OCI-LY1 (cell line): Measurements from ENCODE around the gene MPST.

ENCODE experiments used
- H2AFZ ChIP-seq: fragments of 200-600 bp; sonication (generic), shearing (Covaris generic); 2 replicates; pipeline ENCODE4 v1.6.0; 2014; ENCODE audit warnings: antibody characterized with exemption, mild to moderate bottlenecking, low read length
- H3F3A ChIP-seq: fragments of 200-600 bp; sonication (generic), shearing (Covaris generic); 2 replicates; pipeline ENCODE4 v1.6.0; 2014; ENCODE audit warnings: mild to moderate bottlenecking, antibody characterized with exemption, low read length, moderate library complexity; ENCODE audit not compliant: insufficient read depth
- H3K27ac ChIP-seq: fragments of 200-600 bp; sonication (generic); 2 replicates; pipeline ENCODE4 v1.5.1; 2014; ENCODE audit warnings: low read length, mixed run types, mild to moderate bottlenecking, low read depth; ENCODE audit not compliant: poor library complexity, severe bottlenecking
- H3K27me3 ChIP-seq: fragments of 200-600 bp; sonication (generic); 2 replicates; pipeline ENCODE4 v1.6.0; 2014; ENCODE audit warnings: antibody characterized with exemption, mild to moderate bottlenecking, low read length, moderate library complexity; ENCODE audit not compliant: insufficient read depth
- H3K36me3 ChIP-seq: fragments of 200-600 bp; sonication (generic); 2 replicates; pipeline ENCODE4 v1.6.1; 2014; ENCODE audit warnings: mild to moderate bottlenecking, antibody characterized with exemption, low read length, moderate library complexity, mixed read lengths; ENCODE audit not compliant: insufficient read depth
- H3K4me1 ChIP-seq: fragments of 200-600 bp; sonication (generic); 2 replicates; pipeline ENCODE4 v1.5.1; 2014; ENCODE audit warnings: mild to moderate bottlenecking, low read length, moderate library complexity; ENCODE audit not compliant: insufficient read depth, severe bottlenecking
- H3K4me2 ChIP-seq: fragments of 200-600 bp; sonication (generic), shearing (Covaris generic); 2 replicates; pipeline ENCODE4 v1.6.1; 2014; ENCODE audit warnings: low read length
- H3K4me3 ChIP-seq: fragments of 200-600 bp; sonication (generic); 2 replicates; pipeline ENCODE4 v1.5.1; 2014; ENCODE audit warnings: low read length, low read depth, mild to moderate bottlenecking, mixed read lengths; ENCODE audit not compliant: poor library complexity, severe bottlenecking
- H3K79me2 ChIP-seq: fragments of 200-600 bp; shearing (Covaris generic); 2 replicates; pipeline ENCODE4 v1.6.1; 2016; ENCODE audit warnings: mixed run types, low read length, mixed read lengths; ENCODE audit not compliant: insufficient read depth
- H3K9ac ChIP-seq: fragments of 200-600 bp; sonication (generic), shearing (Covaris generic); 2 replicates; pipeline ENCODE4 v1.6.1; 2014; ENCODE audit warnings: mild to moderate bottlenecking, low read length, mixed read lengths
- H3K9me2 ChIP-seq: fragments of 200-600 bp; sonication (generic), shearing (Covaris generic); 2 replicates; pipeline ENCODE4 v1.6.1; 2014; ENCODE audit warnings: low read depth, mild to moderate bottlenecking, low read length, mixed read lengths
- H3K9me3 ChIP-seq: fragments of 200-600 bp; shearing (Covaris generic); 2 replicates; pipeline ENCODE4 v1.6.1; 2014; ENCODE audit warnings: low read length, mixed read lengths
- H4K20me1 ChIP-seq: fragments of 200-600 bp; sonication (generic), shearing (Covaris generic); 2 replicates; pipeline ENCODE4 v1.6.0; 2016; ENCODE audit warnings: mild to moderate bottlenecking, low read length; ENCODE audit not compliant: insufficient read depth
- CTCF ChIP-seq: fragments of 200-600 bp; sonication (generic), shearing (Covaris generic); IDR thresholded peaks from 2 replicates; pipeline ENCODE4 v1.5.1; 2017; ENCODE audit warnings: mild to moderate bottlenecking, antibody characterized with exemption, low read length, moderate library complexity, mixed read lengths
- EZH2 ChIP-seq: fragments of 200-600 bp; sonication (generic), shearing (Covaris generic); IDR thresholded peaks from 2 replicates; pipeline ENCODE4 v1.8.0; 2017; ENCODE audit warnings: borderline replicate concordance, mixed run types, mild to moderate bottlenecking, antibody characterized with exemption, low read length, moderate library complexity, mixed read lengths

Gene MPST

GRCh38 chr22:37012956-37013355 is 6.6 kb upstream of the MPST start:
- H3F3A ChIP-seq = no peaks in the 10 kb centered on the region
- no peak overlapping the region for H3K4me3 ChIP-seq
- no peak for TF ChIP-seq CTCF
- no peak for TF ChIP-seq EZH2
- H3K79me2 ChIP-seq = no peaks in the 10 kb centered on the region
- H2AFZ ChIP-seq = no peak overlapping the region
- H3K9me2 ChIP-seq = no peaks in the 10 kb centered on the region
- no peak overlapping the region for H3K27ac ChIP-seq
- no peak overlapping the region for H3K9ac ChIP-seq
- H3K27me3 ChIP-seq = no peaks in the 10 kb centered on the region
- no peaks in the 10 kb centered on the region for H3K4me1 ChIP-seq
- no peak overlapping the region for H3K4me2 ChIP-seq
- H4K20me1 ChIP-seq = no peaks in the 10 kb centered on the region
- no peaks in the 10 kb centered on the region for H3K9me3 ChIP-seq
- no peaks in the 10 kb centered on the region for H3K36me3 ChIP-seq

DNA sequence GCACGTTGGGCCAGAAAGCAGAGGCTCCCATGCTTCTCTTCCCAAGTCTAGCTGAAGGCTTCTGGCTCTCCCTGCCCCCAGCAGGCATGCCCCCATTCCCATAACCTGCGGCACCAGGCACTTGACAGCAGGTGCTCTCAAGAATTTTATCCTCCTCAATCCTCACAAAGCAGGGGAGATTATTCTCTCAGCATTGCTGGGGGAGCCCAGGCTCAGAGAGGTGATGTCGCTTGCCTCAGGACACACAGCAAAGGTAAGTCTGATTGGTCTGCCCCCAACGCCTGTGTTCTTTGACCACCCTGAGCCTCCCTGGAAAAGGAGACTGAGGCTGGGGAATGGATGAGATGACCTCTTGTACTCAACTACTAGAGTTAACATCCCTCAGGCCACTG is 5.1 kb upstream of the MPST start:
- TF ChIP-seq CTCF (no peak), EZH2 (no peak)
- H3K9me3 ChIP-seq = no peaks in the 10 kb centered on the region
- H3K4me3 ChIP-seq = no peak overlapping the region
- no peak overlapping the region for H2AFZ ChIP-seq
- no peaks in the 10 kb centered on the region for H3F3A ChIP-seq
- H3K27me3 ChIP-seq = no peaks in the 10 kb centered on the region
- no peak overlapping the region for H3K27ac ChIP-seq
- H3K36me3 ChIP-seq = no peaks in the 10 kb centered on the region
- no peaks in the 10 kb centered on the region for H3K79me2 ChIP-seq
- H3K4me1 ChIP-seq = no peaks in the 10 kb centered on the region
- no peaks in the 10 kb centered on the region for H3K9me2 ChIP-seq
- H4K20me1 ChIP-seq = no peaks in the 10 kb centered on the region
- no peak overlapping the region for H3K9ac ChIP-seq
- H3K4me2 ChIP-seq = no peak overlapping the region

GRCh38 chr22:37014835-37015586 is 4.5 kb upstream of the MPST start:
- Histone ChIP-seq H2AFZ (no peak overlapping the region), H3K9me3 (no peaks in the 10 kb centered on the region), H3F3A (no peaks in the 10 kb centered on the region), H4K20me1 (no peaks in the 10 kb centered on the region), H3K27me3 (no peaks in the 10 kb centered on the region), H3K9ac (no peak overlapping the region), H3K36me3 (no peaks in the 10 kb centered on the region), H3K4me1 (no peaks in the 10 kb centered on the region), H3K27ac (no peak overlapping the region), H3K4me3 (no peak overlapping the region), H3K4me2 (no peak overlapping the region), H3K79me2 (no peaks in the 10 kb centered on the region), H3K9me2 (no peaks in the 10 kb centered on the region)
- no peak for TF ChIP-seq CTCF
- no peak for TF ChIP-seq EZH2
